Liver (tissue), 9 donors: ENCODE measurements around the gene FBXO33. TPM values are rescaled to one million over a fixed set of nuclear protein-coding genes. Genes with fewer than 3 reads are reported as not detected.

ENCODE experiments used
- DNase-seq: peaks from one replicate; pipeline ENCODE4 v3.0.0-alpha.2; 2017; ENCODE audit warnings: low spot score
- H3K27ac ChIP-seq, 2 donors: one replicate each; pipeline ENCODE4 v1.7.0; 2013; ENCODE audit warnings: inconsistent platforms in 2 of 2, low read length in 2 of 2, control low read depth in 1 of 2, low read depth in 1 of 2, mild to moderate bottlenecking in 1 of 2
- H3K27me3 ChIP-seq, 4 donors: one replicate each; pipeline versions ENCODE4 v1.6.1 to v1.7.0; 2013; ENCODE audit warnings: low read length in 3 of 4, inconsistent platforms in 1 of 4, mild to moderate bottlenecking in 1 of 4, moderate library complexity in 1 of 4; ENCODE audit not compliant: control insufficient read depth in 4 of 4, insufficient read depth in 4 of 4
- H3K36me3 ChIP-seq, 4 donors: one replicate each; pipeline versions ENCODE4 v1.6.1 to v1.7.0; 2013; ENCODE audit warnings: low read length in 3 of 4, mild to moderate bottlenecking in 3 of 4, low read depth in 1 of 4, moderate library complexity in 1 of 4; ENCODE audit not compliant: control insufficient read depth in 4 of 4, insufficient read depth in 3 of 4
- H3K4me1 ChIP-seq, 4 donors: one replicate each; pipeline versions ENCODE4 v1.6.1 to v1.7.0; 2013; ENCODE audit warnings: low read length in 3 of 4, mild to moderate bottlenecking in 3 of 4, moderate library complexity in 1 of 4; ENCODE audit not compliant: control insufficient read depth in 4 of 4, insufficient read depth in 4 of 4
- H3K4me3 ChIP-seq, 3 donors: one replicate each; pipeline versions ENCODE4 v1.6.1 to v1.7.0; 2013; ENCODE audit warnings: low read length in 3 of 3, control low read depth in 1 of 3, low read depth in 1 of 3, mild to moderate bottlenecking in 1 of 3
- H3K9ac ChIP-seq, 2 donors: one replicate each; pipeline ENCODE4 v1.7.0; 2013; ENCODE audit warnings: low read length in 2 of 2, mild to moderate bottlenecking in 2 of 2, moderate library complexity in 2 of 2, control low read depth in 1 of 2, low read depth in 1 of 2
- H3K9me3 ChIP-seq, 4 donors: one replicate each; pipeline versions ENCODE4 v1.6.1 to v1.7.0; 2013; ENCODE audit warnings: low read length in 3 of 4; ENCODE audit not compliant: control insufficient read depth in 4 of 4
- ATF3 ChIP-seq: IDR thresholded peaks from 2 replicates; pipeline ENCODE4 v1.6.1; 2016; ENCODE audit warnings: antibody characterized with exemption
- CTCF ChIP-seq: fragments of 150-350 bp; IDR thresholded peaks from 2 replicates; pipeline ENCODE4 v1.5.1; 2017; ENCODE audit warnings: improper control_type of control experiment, low read depth, low read length; ENCODE audit not compliant: missing input control
- EGR1 ChIP-seq, 2 donors: IDR thresholded peaks; 2 replicates each; pipeline ENCODE4 v1.6.1; 2016 to 2018; ENCODE audit warnings: antibody characterized with exemption in 2 of 2, low read depth in 2 of 2
- FOXA1 ChIP-seq: IDR thresholded peaks from 2 replicates; pipeline ENCODE4 v1.6.1; 2016; ENCODE audit warnings: antibody characterized with exemption
- FOXA2 ChIP-seq: IDR thresholded peaks from 2 replicates; pipeline ENCODE4 v1.6.1; 2016; ENCODE audit warnings: antibody characterized with exemption
- GABPA ChIP-seq, 2 donors: IDR thresholded peaks in 1 of 2; conservative IDR thresholded peaks in 1 of 2; 2 replicates each; pipeline ENCODE4 v1.6.1; 2016; ENCODE audit warnings: antibody characterized with exemption in 2 of 2, mild to moderate bottlenecking in 1 of 2, moderate library complexity in 1 of 2
- HNF4A ChIP-seq, 2 donors: conservative IDR thresholded peaks; 2 replicates each; pipeline ENCODE4 v1.6.1; 2016; ENCODE audit warnings: antibody characterized with exemption in 2 of 2, mild to moderate bottlenecking in 2 of 2
- JUND ChIP-seq, 2 donors: IDR thresholded peaks; 2 replicates each; pipeline ENCODE4 v1.6.1; 2016; ENCODE audit warnings: antibody characterized with exemption in 2 of 2
- MAX ChIP-seq: IDR thresholded peaks from 2 replicates; pipeline ENCODE4 v1.6.1; 2016; ENCODE audit warnings: antibody characterized with exemption
- NR2F2 ChIP-seq: IDR thresholded peaks from 2 replicates; pipeline ENCODE4 v1.6.1; 2016; ENCODE audit warnings: antibody characterized with exemption
- RAD21 ChIP-seq, 2 donors: IDR thresholded peaks; 2 replicates each; pipeline ENCODE4 v1.6.1; 2016; ENCODE audit warnings: antibody characterized with exemption in 2 of 2, mild to moderate bottlenecking in 2 of 2
- REST ChIP-seq: IDR thresholded peaks from 2 replicates; pipeline ENCODE4 v1.6.1; 2016; ENCODE audit warnings: antibody characterized with exemption, mild to moderate bottlenecking
- RXRA ChIP-seq, 2 donors: IDR thresholded peaks; 2 replicates each; pipeline ENCODE4 v1.6.1; 2017 to 2018; ENCODE audit warnings: antibody characterized with exemption in 2 of 2, mild to moderate bottlenecking in 1 of 2
- SP1 ChIP-seq: IDR thresholded peaks from 2 replicates; pipeline ENCODE4 v1.6.1; 2018; ENCODE audit warnings: antibody characterized with exemption, mild to moderate bottlenecking
- TAF1 ChIP-seq: conservative IDR thresholded peaks from 2 replicates; pipeline ENCODE4 v1.6.1; 2016; ENCODE audit warnings: antibody characterized with exemption, mild to moderate bottlenecking
- YY1 ChIP-seq: IDR thresholded peaks from 2 replicates; pipeline ENCODE4 v1.6.1; 2016; ENCODE audit warnings: antibody characterized with exemption, mild to moderate bottlenecking
- ZBTB33 ChIP-seq: IDR thresholded peaks from 2 replicates; pipeline ENCODE4 v1.6.1; 2016; ENCODE audit warnings: antibody characterized with exemption
- WGBS: extraction: QIAGEN DNeasy Blood & Tissue Kit; methylation state at CpG from one replicate; pipeline ENCODE4 v1.1.7; 2013; 5-methylcytosine and 5-hydroxymethylcytosine counted together
- polyA plus RNA-seq, 2 donors: library from polyadenylated mRNA; stranded (reverse) in 1 of 2; unstranded in 1 of 2; fragments of 200-250 nt in 1 of 2; fragments of >200 nt in 1 of 2; fragmentation: Nextera tagmentation in 1 of 2; extraction: Ambion mirVana in 1 of 2; gene quantifications; one replicate each; pipeline versions ENCODE4 v1.2.1 to v1.2.3, GENCODE V29; 2013 to 2015
- total RNA-seq, 2 donors: library from RNA; depleted of rRNA; stranded (reverse); fragments of >200 nt; gene quantifications; one replicate each; pipeline ENCODE4 v1.2.3, GENCODE V29; 2014
- donor health status: healthy.
- donor health status: healthy.
- donor health status: healthy.
- donor health status: healthy.
- donor health status: healthy.

FBXO33 gene
- total and polyA plus RNA-seq, 4 donors, result 3.3 to 11.4 (median 6.1) TPM

- no peak overlapping the region for H3K9ac ChIP-seq
- H3K4me1 ChIP-seq, result no peaks in the 10 kb centered on the region
- H3K9me3 ChIP-seq, result no peaks in the 10 kb centered on the region
- H3K4me3 ChIP-seq, result no peak overlapping the region
- peaks cover 2 to 22% (median 12%) of the 10 kb centered on the region in 4 donors for H3K36me3 ChIP-seq
- DNase-seq, result no peak
- TF ChIP-seq ZBTB33 (no peak), HNF4A (conservative IDR thresholded peaks at IDR 0.05) (no peak), YY1 (no peak), MAX (no peak), FOXA1 (no peak), ATF3 (no peak), CTCF (no peak), FOXA2 (no peak), GABPA (IDR thresholded peaks at IDR 0.05 in 1 of 2, conservative IDR thresholded peaks at IDR 0.05 in 1 of 2) (no peak), EGR1 (IDR thresholded peaks at IDR 0.05; ENCODE audit: low read depth in 2 of 2) (no peak), REST (no peak), JUND (IDR thresholded peaks at IDR 0.05) (no peak), RXRA (IDR thresholded peaks at IDR 0.05) (no peak), TAF1 (no peak), SP1 (no peak), RAD21 (IDR thresholded peaks at IDR 0.05) (no peak), NR2F2 (no peak)
- H3K27ac ChIP-seq, result no peak overlapping the region
- 77% methylated on average over 1 of the region's 1 CpG for WGBS
- H3K27me3 ChIP-seq, result no peaks in the 10 kb centered on the region
Measured at GRCh38 chr14:39393289-39393688, 38.9 kb downstream of the FBXO33 start.

GRCh38 chr14:39384177-39384576 lies 48.1 kb downstream of the FBXO33 start:
- Histone ChIP-seq H3K9ac (no peak overlapping the region), H3K27me3 (no peaks in the 10 kb centered on the region), H3K4me3 (no peak overlapping the region), H3K36me3 (peaks cover 0 to 3% (median 2%) of the 10 kb centered on the region in 4 donors), H3K4me1 (no peaks in the 10 kb centered on the region), H3K27ac (no peak overlapping the region), H3K9me3 (no peaks in the 10 kb centered on the region)
- DNase-seq, result no peak
- TF ChIP-seq YY1 (no peak), GABPA (IDR thresholded peaks at IDR 0.05 in 1 of 2, conservative IDR thresholded peaks at IDR 0.05 in 1 of 2) (no peak), RXRA (IDR thresholded peaks at IDR 0.05) (no peak), MAX (no peak), RAD21 (IDR thresholded peaks at IDR 0.05) (no peak), TAF1 (no peak), HNF4A (conservative IDR thresholded peaks at IDR 0.05) (no peak)
- WGBS, result 92% methylated on average over 4 of the region's 4 CpGs
